Measurements from ENCODE around the gene CDC20B.

The CDC20B gene, protein sequence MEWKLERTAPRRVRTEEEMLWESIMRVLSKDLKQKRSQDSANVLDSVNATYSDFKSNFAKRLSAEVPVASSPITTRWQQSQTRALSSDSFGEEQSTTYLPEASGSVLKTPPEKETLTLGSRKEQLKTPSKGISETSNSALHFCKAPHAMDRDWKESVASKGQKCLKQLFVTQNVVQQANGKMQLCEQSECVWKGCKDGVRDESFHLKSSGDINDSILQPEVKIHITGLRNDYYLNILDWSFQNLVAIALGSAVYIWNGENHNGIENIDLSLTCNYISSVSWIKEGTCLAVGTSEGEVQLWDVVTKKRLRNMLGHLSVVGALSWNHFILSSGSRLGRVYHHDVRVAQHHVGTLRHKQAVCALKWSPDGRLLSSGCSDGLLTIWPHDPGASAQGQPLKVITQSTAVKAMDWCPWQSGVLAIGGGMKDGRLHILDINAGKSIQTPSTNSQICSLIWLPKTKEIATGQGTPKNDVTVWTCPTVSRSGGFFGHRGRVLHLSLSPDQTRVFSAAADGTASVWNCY
- 0 to 0.67 (median 0.19) reads per million in 9 experiments for total RNA-seq

DNA sequence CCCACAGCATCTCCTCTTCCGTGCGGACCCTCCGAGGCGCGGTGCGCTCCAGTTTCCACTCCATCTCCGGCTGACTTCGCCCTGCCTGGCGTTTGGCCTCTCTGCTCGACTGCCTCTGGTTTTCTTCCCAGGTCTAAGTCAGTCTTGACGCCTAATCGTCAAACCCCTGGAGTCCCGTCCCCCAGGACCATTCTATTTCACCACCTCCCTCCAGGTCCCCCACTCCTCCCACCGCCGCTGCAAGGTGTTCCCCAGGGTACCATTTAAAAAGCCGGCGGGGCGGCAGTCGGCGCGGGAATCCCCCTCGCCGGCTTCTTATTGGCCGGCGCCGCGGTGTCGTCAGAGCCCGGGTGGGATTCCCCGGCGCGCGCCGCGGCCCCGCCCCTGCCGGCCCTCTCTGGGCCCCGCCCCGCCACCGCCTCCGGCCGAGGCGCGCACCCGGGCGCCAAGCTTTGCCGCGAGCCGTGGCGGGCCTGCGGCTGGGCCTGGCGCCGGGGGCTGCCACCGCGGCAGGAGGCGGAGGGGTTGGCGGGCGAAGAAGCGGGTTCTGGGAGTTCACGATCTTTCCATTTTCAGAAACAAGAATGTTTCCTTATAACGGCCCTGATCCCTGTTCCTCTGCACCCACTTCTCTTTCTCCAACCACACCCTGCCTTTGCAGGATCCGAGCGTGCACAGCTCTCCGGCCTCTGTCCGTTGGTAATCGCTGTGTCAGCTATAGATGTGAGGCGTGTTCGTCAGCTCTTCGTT, at the start of gene CDC20B:
CDC20B (minus strand) TSS at position 241 of the 750 bp plus-strand sequence; CDS start at position 64, 177 bp downstream.
- peak within 1 kb of the TSS; percentile 86 to 88 for H3K4me3 Mint-ChIP-seq
- peaks cover 57 to 72% of the 10 kb centered on the region in 2 donors for H3K27me3 Mint-ChIP-seq
- no peaks in the 10 kb centered on the region for H3K9me3 Mint-ChIP-seq
- H3K36me3 Mint-ChIP-seq (ENCODE audit: insufficient read depth), result peaks cover 3% of the 10 kb centered on the region
- peak; percentile 85 for ATAC-seq (replicated peaks)
- H3K27ac Mint-ChIP-seq, result peak within 1 kb of the TSS; percentile 82 to 85
- H3K4me1 Mint-ChIP-seq (ENCODE audit: low read depth in 2 of 2), result peaks cover 20 to 33% of the 10 kb centered on the region in 2 donors
- peak; percentile 61 to 72 (median 66) for DNase-seq

DNA sequence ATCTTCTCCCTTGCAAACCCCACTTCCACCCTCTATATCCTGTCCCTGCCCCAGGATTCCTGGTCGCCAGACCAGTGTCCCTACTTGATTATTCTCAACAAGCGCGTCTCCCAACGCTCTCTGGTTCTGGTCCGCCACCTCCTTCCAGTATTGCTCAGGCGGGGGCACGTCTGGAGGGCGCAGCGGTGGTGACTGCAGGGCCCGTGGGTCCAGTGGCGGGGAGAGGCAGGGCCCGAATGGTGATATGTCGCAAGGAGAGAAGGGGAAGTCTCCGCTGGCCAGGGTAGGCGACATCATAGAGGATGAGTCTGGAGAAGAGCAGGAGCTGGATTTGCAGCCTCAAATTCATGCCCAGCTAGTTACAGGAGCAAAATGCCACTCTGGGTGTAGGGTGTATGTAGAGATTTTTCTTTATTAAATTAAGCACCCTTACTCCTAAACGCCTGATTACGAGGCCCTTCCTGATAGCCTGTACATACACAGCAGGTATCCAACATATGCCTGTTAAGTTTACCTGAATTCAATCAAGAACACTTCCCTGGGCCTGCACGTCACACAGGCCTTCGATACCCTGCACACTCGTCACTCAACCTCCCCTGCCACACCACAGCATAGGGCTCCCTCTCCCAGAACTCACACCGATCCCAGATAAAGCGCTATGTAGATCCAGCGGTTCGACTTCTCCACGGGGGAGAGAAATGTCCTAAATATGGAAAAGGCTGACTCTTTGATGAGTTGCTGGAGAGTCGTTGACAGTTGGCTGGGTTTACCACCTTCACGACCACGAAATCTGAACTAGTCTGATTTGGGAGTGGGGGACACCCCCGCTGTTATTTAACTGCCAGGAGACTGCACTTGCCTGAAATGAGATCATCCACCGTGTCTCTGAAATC, 49.4 kb upstream of the CDC20B start:
- ATAC-seq (replicated peaks) (no peak), DNase-seq (no peak)
- no peak overlapping the region for H3K27ac Mint-ChIP-seq
- H3K4me1 Mint-ChIP-seq (ENCODE audit: low read depth in 2 of 2), result peaks cover 8 to 20% of the 10 kb centered on the region in 2 donors
- peak overlapping the region in 1 of 2 donors; percentile 19 for H3K4me3 Mint-ChIP-seq
- H3K36me3 Mint-ChIP-seq (ENCODE audit: insufficient read depth), result peaks cover 10% of the 10 kb centered on the region
- peaks cover 78 to 95% of the 10 kb centered on the region in 2 donors for H3K27me3 Mint-ChIP-seq
- no peaks in the 10 kb centered on the region for H3K9me3 Mint-ChIP-seq

DNA sequence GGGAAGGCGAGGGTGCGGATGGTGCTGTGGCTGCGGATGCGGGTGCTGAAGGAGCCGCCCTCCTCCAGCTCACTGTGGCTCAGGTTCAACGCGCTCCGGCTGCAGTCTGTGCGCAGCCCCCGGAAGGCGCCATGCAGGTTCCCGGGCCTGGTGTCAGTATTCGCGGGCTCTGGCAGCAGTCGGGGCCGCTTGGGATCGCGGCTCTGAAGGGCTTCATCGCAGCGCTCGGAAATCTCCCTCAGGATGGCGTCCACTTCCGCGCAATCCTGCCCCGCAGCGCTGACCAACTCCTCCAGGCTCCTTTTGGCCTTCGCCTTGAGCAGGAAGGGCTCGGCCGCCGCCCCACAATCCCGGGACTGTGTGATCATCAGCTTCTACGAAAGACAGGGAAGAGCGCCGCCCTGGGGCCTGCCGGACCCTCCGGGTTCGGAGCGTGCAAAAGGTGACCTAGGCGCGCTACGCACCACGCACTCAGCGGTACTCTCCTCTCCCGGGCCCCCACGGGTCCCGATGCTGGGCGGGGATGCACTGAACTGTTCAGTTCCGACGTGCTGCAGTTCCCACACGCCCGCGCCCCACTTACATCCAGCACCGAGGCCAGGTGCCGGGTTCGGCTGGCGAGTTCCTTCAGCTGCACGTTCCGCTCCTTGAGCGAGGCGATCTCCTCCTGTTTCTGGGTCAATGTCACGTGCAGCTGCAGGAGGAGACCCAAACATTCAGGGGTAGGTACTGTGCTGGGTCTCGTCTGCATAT, 47.6 kb upstream of the CDC20B start:
- DNase-seq (no peak), ATAC-seq (replicated peaks) (peak; percentile 61)
- no peaks in the 10 kb centered on the region for H3K9me3 Mint-ChIP-seq
- peaks cover 10% of the 10 kb centered on the region for H3K36me3 Mint-ChIP-seq (ENCODE audit: insufficient read depth)
- peaks cover 8 to 14% of the 10 kb centered on the region in 2 donors for H3K4me1 Mint-ChIP-seq (ENCODE audit: low read depth in 2 of 2)
- H3K27me3 Mint-ChIP-seq, result peaks cover 69 to 82% of the 10 kb centered on the region in 2 donors
- no peak overlapping the region for H3K27ac Mint-ChIP-seq
- peak overlapping the region; percentile 71 to 78 for H3K4me3 Mint-ChIP-seq

DNA sequence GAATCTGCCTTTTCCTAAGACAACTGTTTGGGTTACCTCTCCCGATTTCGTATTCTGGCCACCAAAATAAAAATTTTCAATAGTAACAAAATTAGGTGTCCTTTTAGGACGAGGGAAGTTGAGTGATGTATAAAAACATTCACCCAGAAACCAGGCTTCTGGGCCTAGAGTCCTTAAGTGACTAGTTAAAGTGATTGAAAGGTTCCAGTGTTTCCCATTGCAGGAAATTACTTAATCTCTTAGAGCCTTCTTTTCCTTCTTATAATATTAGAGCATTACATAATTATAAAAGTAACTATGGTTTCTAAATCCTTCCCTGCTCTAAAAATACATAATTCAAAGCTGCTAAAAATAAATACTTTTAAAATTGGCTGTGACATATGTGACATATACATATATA, 46.8 kb upstream of the CDC20B start:
- Mint-ChIP-seq H3K4me3 (peak overlapping the region; percentile 71 to 78), H3K9me3 (no peaks in the 10 kb centered on the region), H3K36me3 (ENCODE audit: insufficient read depth) (peaks cover 10% of the 10 kb centered on the region), H3K27ac (no peak overlapping the region), H3K4me1 (ENCODE audit: low read depth in 2 of 2) (peaks cover 8 to 13% of the 10 kb centered on the region in 2 donors), H3K27me3 (peaks cover 63 to 74% of the 10 kb centered on the region in 2 donors)
- no peak for DNase-seq
- ATAC-seq (replicated peaks), result no peak

DNA sequence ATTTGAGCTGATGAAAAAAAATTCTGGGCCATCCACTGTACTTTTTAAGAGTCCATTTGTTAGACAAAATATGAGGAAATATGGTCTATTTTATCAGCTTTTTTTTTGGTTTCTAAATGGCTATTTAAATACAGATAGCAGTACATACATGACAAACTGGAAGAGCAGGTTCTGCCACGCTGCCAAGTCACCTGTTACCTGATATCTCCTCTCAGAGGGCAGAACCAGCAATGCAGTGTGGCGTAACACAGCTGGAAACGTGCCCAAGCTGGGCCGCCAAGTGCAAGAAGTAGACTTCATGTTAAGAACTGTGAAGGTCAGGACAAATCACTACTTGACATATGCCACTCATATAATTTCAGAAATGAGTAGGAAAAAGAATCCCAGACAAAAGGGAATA, 46.0 kb upstream of the CDC20B start:
- ATAC-seq (replicated peaks) (no peak), DNase-seq (no peak)
- H3K4me1 Mint-ChIP-seq (ENCODE audit: low read depth in 2 of 2), result peaks cover 8 to 13% of the 10 kb centered on the region in 2 donors
- peaks cover 10% of the 10 kb centered on the region for H3K36me3 Mint-ChIP-seq (ENCODE audit: insufficient read depth)
- H3K4me3 Mint-ChIP-seq, result no peak overlapping the region
- no peaks in the 10 kb centered on the region for H3K9me3 Mint-ChIP-seq
- H3K27ac Mint-ChIP-seq, result no peak overlapping the region
- peaks cover 55 to 66% of the 10 kb centered on the region in 2 donors for H3K27me3 Mint-ChIP-seq

DNA sequence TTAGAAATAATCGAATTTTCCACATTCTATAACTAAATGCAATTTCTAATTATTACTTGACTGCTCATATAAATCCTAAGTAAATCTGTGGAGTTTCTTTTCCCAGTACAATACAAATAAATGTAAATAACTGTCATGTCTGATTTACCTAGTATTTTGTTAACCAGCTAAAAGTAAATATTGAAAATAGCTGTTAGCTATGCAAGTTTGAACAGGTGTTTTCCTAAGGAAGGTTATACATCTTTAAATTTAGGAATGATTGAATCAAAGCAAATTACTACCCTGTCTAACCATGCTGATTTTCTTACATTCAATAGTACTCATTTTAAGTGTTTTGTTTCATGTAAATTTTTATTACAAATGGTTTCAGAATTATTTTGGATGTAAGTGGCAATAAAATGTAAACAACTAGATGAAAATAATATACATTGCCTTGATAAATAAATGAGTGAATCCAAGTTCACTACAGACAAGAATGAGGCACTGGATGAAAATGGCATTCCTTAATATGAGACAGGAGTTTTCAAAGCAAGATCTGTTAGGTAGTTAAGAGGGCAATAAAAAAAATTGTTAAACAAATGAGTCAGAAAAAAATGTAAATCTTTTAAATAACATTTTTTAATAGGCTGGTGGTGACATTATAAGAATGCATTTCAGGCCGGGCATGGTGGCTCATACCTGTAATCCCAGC, 38.4 kb upstream of the CDC20B start:
- Mint-ChIP-seq H3K27ac (no peak overlapping the region), H3K9me3 (no peaks in the 10 kb centered on the region), H3K4me1 (ENCODE audit: low read depth in 2 of 2) (peaks cover 0 to 1% of the 10 kb centered on the region in 2 donors), H3K4me3 (no peak overlapping the region), H3K27me3 (peaks cover 15 to 18% of the 10 kb centered on the region in 2 donors), H3K36me3 (ENCODE audit: insufficient read depth) (no peaks in the 10 kb centered on the region)
- no peak for DNase-seq
- ATAC-seq (replicated peaks), result no peak

DNA sequence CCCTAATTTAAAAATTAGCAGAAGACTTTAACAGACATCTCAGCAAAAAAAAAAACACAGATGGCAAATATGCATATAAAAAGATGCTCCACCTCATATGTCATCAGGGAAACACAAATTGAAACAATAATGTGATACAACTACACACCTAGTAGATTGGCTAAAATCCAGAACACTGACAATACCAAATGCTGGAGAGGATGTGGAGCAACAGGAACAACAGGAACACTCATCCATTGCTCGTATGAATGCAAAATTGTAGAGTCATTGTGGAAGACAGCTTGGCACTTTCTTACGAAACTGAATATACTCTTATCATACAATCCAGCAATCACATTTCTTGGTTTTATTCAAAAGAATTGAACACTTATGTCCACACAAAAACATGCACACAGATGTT, 32.0 kb upstream of the CDC20B start:
- peaks cover 45 to 52% of the 10 kb centered on the region in 2 donors for H3K27me3 Mint-ChIP-seq
- H3K36me3 Mint-ChIP-seq (ENCODE audit: insufficient read depth), result no peaks in the 10 kb centered on the region
- peaks cover 0 to 1% of the 10 kb centered on the region in 2 donors for H3K4me1 Mint-ChIP-seq (ENCODE audit: low read depth in 2 of 2)
- H3K9me3 Mint-ChIP-seq, result no peaks in the 10 kb centered on the region
- H3K27ac Mint-ChIP-seq, result no peak overlapping the region
- no peak for ATAC-seq (replicated peaks)
- no peak for DNase-seq
- H3K4me3 Mint-ChIP-seq, result no peak overlapping the region

DNA sequence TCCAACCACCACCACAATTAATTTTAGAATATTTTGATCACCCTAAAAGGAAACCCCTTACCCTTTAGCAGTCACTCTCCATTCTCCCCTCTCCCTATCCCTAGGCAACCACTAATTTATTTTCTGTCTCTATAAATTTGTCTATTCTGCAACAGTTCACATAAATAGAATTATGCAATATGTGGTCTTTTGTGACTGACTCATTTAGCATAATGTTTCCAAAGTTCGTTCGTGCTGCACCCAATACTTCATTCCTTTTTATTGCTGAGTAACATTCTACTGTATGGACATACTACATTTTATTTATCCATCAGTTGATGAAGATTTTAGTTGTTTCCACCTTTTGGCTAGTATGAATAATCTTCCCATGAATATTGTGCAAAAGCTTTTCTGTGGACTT, 18.2 kb upstream of the CDC20B start:
- H3K9me3 Mint-ChIP-seq, result no peaks in the 10 kb centered on the region
- no peak overlapping the region for H3K4me3 Mint-ChIP-seq
- no peaks in the 10 kb centered on the region for H3K4me1 Mint-ChIP-seq (ENCODE audit: low read depth in 2 of 2)
- no peak for DNase-seq
- no peaks in the 10 kb centered on the region for H3K36me3 Mint-ChIP-seq (ENCODE audit: insufficient read depth)
- H3K27ac Mint-ChIP-seq, result no peak overlapping the region
- ATAC-seq (replicated peaks), result no peak
- peaks cover 72 to 74% of the 10 kb centered on the region in 2 donors for H3K27me3 Mint-ChIP-seq

DNA sequence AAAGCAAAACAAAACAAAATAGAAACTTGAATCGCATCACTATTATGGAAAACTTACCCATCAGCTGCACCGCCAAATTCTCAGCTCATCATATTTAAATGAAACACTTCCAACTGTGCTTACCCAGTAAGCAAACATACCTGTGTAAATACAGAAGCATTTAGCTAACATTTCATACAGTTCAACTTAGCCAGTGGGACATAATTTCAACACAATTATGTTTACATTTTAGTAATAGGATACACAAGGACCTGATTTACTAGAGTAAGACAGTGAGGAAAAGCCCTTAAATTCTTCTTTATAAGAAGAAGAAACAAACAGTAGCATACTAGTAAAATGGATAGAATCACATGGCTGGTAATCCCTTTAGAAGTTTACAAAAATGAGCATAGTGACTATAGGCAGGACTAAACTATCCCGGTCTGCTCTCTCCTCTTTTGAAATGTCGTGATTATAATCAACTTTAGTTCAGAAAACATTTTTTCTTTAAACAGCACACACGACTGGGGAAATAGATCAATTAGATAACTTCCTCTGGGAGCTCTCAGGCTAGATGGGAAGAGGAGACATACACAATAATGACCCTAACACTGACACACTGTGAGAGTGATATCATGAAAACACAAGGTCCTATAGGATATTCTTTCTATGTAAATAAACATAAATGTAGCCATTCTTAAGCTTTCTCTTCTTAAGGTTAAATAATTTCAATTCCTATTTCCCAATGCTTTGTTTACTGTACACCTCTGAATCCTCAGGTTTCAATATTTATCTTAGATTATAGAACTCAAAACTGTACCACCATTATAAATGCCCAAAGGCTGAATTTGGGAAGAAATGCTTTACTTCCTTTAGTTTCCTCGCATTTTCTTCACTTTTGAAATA, 15.9 kb upstream of the CDC20B start:
- Mint-ChIP-seq H3K36me3 (ENCODE audit: insufficient read depth) (no peaks in the 10 kb centered on the region), H3K9me3 (no peaks in the 10 kb centered on the region), H3K27me3 (peaks cover 76 to 78% of the 10 kb centered on the region in 2 donors), H3K27ac (no peak overlapping the region), H3K4me1 (ENCODE audit: low read depth in 2 of 2) (no peaks in the 10 kb centered on the region), H3K4me3 (no peak overlapping the region)
- ATAC-seq (replicated peaks), result no peak
- no peak for DNase-seq

DNA sequence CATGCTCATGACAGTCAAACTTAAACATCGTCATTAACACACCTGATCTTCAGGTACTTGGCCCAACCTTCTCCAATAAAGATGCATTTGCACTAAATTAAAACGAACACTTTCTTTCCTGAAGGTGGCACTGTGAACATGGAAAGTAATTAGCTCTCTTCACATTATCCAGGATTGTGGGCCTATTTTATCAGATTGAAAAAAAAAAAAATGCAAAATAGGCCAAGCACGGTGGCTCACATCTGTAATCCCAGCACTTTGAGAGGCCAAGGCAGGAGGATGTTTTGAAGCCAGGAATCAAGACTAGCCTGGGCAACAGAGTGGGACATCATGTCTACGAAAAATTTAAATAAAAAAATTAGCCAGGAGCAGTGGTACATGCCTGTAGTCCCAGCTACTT, 14.4 kb upstream of the CDC20B start:
- no peak overlapping the region for H3K27ac Mint-ChIP-seq
- ATAC-seq (replicated peaks), result no peak

DNA sequence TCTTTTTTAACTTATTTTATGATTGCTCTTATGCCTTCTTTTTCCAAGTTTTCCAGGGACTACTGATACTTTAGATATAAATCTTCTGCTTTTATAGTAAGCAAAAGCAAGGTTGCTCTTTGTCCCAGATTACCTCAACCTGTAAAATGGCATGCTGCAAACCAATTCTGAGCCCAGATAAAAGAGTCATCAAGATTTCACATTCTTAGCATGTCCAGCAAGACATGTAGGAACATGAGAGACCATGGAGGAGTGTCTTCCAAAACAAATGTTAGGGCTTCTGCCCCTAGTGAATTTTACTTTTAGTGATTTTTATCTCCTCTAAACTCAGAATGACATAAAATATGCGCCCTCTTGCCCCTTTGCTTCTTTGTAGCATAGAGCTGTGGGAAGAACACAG, 7.0 kb upstream of the CDC20B start:
- Mint-ChIP-seq H3K27me3 (peaks cover 67 to 88% of the 10 kb centered on the region in 2 donors), H3K27ac (no peak overlapping the region)

More for the DNA sequence above, 14.4 kb upstream of the CDC20B start:
- H3K9me3 Mint-ChIP-seq, result no peaks in the 10 kb centered on the region
- DNase-seq, result no peak
- H3K4me1 Mint-ChIP-seq (ENCODE audit: low read depth in 2 of 2), result no peaks in the 10 kb centered on the region
- no peaks in the 10 kb centered on the region for H3K36me3 Mint-ChIP-seq (ENCODE audit: insufficient read depth)
- H3K27me3 Mint-ChIP-seq, result peaks cover 68 to 75% of the 10 kb centered on the region in 2 donors
- no peak overlapping the region for H3K4me3 Mint-ChIP-seq

More for the DNA sequence above, 7.0 kb upstream of the CDC20B start:
- no peaks in the 10 kb centered on the region for H3K9me3 Mint-ChIP-seq
- ATAC-seq (replicated peaks) (no peak), DNase-seq (no peak)
- no peak overlapping the region for H3K4me3 Mint-ChIP-seq
- peaks cover 11 to 16% of the 10 kb centered on the region in 2 donors for H3K4me1 Mint-ChIP-seq (ENCODE audit: low read depth in 2 of 2)
- H3K36me3 Mint-ChIP-seq (ENCODE audit: insufficient read depth), result peaks cover 3% of the 10 kb centered on the region
